HG02981 (cell line): Measurements from ENCODE around the gene GATA2.

ENCODE experiments used
- ATAC-seq: cut with Tn5 transposase; IDR thresholded peaks from one replicate; pipeline ENCODE4 v1.9.1; 2021; ENCODE audit warnings: mild to moderate bottlenecking, moderate library complexity; ENCODE audit not compliant: unreplicated experiment

Gene GATA2

GRCh38 chr3:128436214-128436613 is 56.8 kb downstream of the GATA2 start:
- no peak for ATAC-seq

DNA sequence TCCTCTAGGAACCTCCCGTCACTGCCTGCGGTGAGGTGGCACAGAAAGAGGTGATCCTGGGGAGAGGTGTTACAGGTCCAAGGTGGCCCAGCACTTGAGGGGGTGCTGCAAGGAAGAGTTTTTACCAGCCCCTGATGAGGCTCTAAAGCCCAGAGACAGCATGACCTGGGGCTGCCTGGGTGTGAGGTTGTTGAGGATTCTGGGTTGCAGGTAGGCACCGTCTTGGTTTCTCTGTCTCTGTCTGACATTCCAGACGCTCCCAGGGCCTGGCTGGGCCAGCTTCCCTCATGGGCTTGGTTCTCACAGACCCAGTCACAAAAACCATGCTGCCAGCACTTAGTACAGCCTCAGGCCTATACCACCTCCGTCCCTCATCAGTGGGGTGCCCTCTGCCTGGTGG is 57.4 kb downstream of the GATA2 start:
- no peak for ATAC-seq

- no peak for ATAC-seq
Measured at GRCh38 chr3:128435058-128435457, 57.9 kb downstream of the GATA2 start.

GRCh38 chr3:128434524-128434923 is 58.5 kb downstream of the GATA2 start:
- no peak for ATAC-seq

DNA sequence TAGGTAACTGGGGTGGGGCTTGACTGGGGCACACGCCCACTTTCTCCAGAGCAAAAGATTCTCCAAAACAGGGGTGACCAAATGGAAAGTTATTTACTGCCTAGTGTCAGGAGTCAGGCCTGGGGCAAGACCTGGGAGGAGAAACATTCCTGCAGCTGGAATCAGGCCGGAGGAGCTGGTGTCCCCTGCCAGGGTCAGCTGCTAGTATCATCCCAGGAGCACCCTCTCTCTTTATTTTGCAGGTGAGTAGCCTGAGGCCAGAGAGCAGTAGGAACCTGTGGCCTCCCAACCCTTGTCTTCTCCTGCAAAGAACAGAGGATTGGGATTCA is 59.2 kb downstream of the GATA2 start:
- ATAC-seq, result no peak

DNA sequence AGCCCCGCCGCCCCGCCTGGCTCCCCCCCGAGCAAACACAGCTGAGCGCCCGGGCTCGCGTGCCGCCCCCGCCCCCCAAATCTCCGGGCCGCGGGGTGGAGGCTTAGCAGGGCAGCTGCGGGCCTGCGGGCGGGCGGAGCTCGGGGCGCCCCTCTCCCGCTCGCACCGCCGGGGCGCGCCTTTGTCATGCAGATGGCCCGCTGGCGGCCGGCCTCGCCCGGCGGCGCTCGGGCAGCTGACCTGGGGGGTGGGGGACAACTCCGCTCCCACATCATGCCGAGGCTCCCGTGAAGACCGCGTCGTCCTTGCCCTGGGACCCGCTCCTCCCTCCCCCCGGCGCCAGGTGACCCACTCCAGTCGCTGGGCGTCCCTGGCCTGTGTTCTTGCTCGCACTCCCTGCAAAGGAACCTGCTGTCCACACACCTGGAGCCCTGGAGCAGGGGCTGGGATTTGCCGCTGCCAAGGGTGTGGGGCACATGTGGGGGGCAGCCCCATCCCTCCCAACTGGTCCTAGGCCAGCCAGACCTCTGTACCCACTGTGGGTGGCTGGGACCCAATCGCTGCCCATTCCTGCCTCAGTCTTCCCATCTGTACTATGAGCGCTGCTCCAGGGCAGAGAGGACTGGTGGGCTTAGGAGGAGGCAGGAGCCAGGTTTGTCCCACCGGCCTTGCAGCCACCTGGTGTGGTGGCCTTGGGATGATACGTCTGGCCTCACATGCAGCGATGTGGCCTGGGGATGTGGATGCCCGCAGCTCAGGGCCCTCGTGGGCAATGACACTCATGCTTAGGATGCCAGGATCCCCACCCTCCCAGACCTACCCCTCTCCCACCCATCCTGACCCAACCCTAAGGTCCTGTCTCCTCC is 59.8 kb downstream of the GATA2 start:
- no peak for ATAC-seq

DNA sequence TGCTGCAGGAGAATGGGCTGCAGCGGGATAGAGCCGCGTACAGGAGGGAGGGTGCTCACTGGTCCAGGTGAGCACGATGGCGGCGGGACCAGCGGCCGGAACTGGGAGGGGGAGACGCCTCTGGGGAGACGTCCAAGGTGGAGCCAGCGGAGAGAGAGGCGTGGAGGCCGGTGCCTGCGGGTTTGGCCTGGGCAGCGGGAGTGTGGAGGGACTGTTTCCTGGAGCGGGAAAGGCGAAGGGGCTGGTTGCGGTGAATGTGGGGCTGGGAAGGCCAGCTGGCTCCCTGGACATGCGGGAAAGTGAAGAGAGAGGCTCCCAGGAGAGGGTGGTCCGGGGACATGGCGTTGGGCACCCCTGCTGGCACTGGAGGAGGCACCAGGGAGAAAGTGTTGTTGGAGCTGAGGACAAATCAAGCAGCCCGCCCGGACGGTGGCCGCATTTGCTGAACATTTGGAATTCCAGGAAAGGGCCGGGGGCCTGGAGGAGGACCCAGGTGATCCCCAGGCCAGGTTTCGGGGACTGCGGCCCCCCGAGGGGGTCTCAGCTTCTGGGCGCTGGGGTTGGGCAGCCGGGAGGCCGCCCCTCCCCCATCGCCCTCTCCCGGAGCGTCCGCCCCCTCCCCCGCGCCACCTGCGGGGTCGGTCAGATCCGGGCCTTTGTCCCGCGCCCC is 60.6 kb downstream of the GATA2 start:
- ATAC-seq, result no peak

DNA sequence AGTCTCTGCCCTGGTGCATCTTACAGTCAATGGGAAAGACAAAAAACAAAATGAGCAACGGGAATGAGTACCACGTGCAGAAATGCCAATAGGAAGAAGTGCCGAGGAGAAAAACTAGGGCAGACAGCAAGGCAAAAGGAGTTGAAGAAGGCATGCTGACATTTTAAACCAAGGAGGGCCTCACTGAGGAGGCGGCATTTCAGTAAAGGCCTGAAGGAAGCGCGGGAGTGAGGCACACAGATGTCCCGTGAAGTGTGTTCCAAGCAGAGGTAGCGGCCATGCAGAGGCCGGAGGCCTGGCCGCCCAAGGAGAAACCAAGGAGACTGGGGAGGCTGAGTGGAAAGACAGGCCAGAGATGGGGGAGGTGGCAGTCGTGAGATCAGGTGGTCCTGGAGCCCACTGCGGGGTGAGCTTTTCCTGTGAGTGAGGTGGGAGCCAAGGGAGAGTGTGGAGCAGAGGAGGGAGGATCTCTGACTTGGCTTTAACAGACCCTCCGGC is 61.1 kb downstream of the GATA2 start:
- no peak for ATAC-seq

GRCh38 chr3:128430731-128431130 is 62.3 kb downstream of the GATA2 start:
- ATAC-seq, result no peak

DNA sequence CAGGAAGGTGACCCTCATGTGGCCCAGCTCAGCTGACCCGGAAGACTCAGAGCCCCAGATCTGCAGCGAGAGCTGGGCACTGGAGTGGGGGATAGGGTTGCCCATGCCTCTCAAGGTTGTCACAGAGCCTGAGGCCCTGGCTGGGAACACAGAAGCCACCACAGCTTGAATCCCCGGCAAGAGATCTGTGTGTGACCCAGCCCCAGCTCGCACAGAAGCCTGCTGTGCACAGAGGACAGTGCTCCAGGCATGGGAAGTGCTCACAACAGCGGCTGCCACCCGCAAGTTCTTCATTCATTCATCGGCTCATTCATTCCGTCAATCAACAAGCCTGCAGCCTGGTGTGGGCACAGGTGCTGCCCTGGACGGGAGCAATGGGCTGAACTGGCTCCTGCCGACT is 62.7 kb downstream of the GATA2 start:
- ATAC-seq, result no peak

DNA sequence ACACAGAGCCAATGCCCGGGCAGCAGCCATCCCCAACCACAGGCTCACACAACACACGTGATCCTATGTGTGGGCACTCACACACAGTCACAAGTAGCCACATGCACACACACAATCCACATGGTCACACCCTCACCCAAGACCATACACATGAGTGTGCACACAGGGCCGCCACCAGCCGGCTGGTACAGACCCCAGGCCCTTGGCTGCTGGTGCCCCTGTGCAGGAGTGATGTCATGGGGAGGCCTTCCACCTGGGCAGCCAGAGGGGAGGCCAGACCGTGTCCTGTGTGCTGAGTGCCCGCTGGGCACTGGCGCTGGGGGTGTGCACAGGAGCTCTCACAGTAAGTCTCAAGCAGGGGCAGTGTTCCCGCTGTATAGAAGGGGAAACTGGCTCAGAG is 63.2 kb downstream of the GATA2 start:
- no peak for ATAC-seq
